Trophoblast cell (in vitro differentiated cells and primary cell): Measurements from ENCODE around the gene TSEN54.
"Not testable (repeated sequence)": the region's sequence is repeated elsewhere in the genome, so short reads cannot be mapped to it uniquely, and the experiment has no call there.

Source experiments
- DNase-seq, 2 donors: peaks; one replicate each; pipeline ENCODE4 v3.0.0-alpha.2; 2016
- H2AFZ ChIP-seq: 2 replicates; pipeline ENCODE4 v1.6.1; 2013; ENCODE audit warnings: low read length, moderate library complexity, mild to moderate bottlenecking; ENCODE audit not compliant: insufficient read depth, poor library complexity
- H2AK5ac ChIP-seq: 2 replicates; pipeline ENCODE4 v1.6.1; 2013; ENCODE audit warnings: mild to moderate bottlenecking, low read length
- H2BK120ac ChIP-seq: 2 replicates; pipeline ENCODE4 v1.6.1; 2013; ENCODE audit warnings: low read length, mild to moderate bottlenecking, moderate library complexity; ENCODE audit not compliant: insufficient read depth, poor library complexity
- H2BK12ac ChIP-seq: 2 replicates; pipeline ENCODE4 v1.6.1; 2013; ENCODE audit warnings: mild to moderate bottlenecking, low read length, moderate library complexity
- H2BK5ac ChIP-seq: 2 replicates; pipeline ENCODE4 v1.6.1; 2013; ENCODE audit warnings: low read length, low read depth, moderate library complexity, mild to moderate bottlenecking; ENCODE audit not compliant: poor library complexity
- H3K14ac ChIP-seq: 2 replicates; pipeline ENCODE4 v1.6.1; 2013; ENCODE audit warnings: mild to moderate bottlenecking, low read length
- H3K18ac ChIP-seq: 2 replicates; pipeline ENCODE4 v1.6.1; 2013; ENCODE audit warnings: mild to moderate bottlenecking, low read length
- H3K23ac ChIP-seq: 2 replicates; pipeline ENCODE4 v1.6.1; 2013; ENCODE audit warnings: low read length
- H3K27ac ChIP-seq: 2 replicates; pipeline ENCODE4 v1.5.1; 2013; ENCODE audit warnings: low read depth, mild to moderate bottlenecking, inconsistent platforms, low read length, moderate library complexity
- H3K27me3 ChIP-seq: 2 replicates; pipeline ENCODE4 v1.6.1; 2013; ENCODE audit warnings: inconsistent platforms, mild to moderate bottlenecking, low read length, moderate library complexity; ENCODE audit not compliant: insufficient read depth
- H3K36me3 ChIP-seq, 2 experiments: 1 replicate in 1 of 2; 2 replicates in 1 of 2; pipeline ENCODE4 v1.6.1; 2013; ENCODE audit warnings: low read length in 2 of 2, mild to moderate bottlenecking in 2 of 2, moderate library complexity in 1 of 2; ENCODE audit not compliant: insufficient read depth in 2 of 2, control insufficient read depth in 1 of 2
- H3K4ac ChIP-seq: 2 replicates; pipeline ENCODE4 v1.6.1; 2013; ENCODE audit warnings: low read depth, mild to moderate bottlenecking, low read length, moderate library complexity
- H3K4me1 ChIP-seq, 2 experiments: 1 replicate in 1 of 2; 2 replicates in 1 of 2; pipeline ENCODE4 v1.6.1; 2013; ENCODE audit warnings: low read length in 2 of 2, mild to moderate bottlenecking in 2 of 2, moderate library complexity in 1 of 2; ENCODE audit not compliant: insufficient read depth in 2 of 2, control insufficient read depth in 1 of 2
- H3K4me2 ChIP-seq: 2 replicates; pipeline ENCODE4 v1.6.1; 2013; ENCODE audit warnings: inconsistent platforms, mild to moderate bottlenecking, low read length, moderate library complexity
- H3K4me3 ChIP-seq: 2 replicates; pipeline ENCODE4 v1.5.1; 2013; ENCODE audit warnings: mild to moderate bottlenecking, low read depth, low read length, inconsistent platforms
- H3K79me1 ChIP-seq: one replicate; pipeline ENCODE4 v1.6.1; 2013; ENCODE audit warnings: low read length
- H3K79me2 ChIP-seq: 2 replicates; pipeline ENCODE4 v1.6.1; 2013; ENCODE audit warnings: low read length, mild to moderate bottlenecking; ENCODE audit not compliant: control insufficient read depth, insufficient read depth, poor library complexity
- H3K9ac ChIP-seq: 2 replicates; pipeline ENCODE4 v1.6.1; 2013; ENCODE audit warnings: mild to moderate bottlenecking, low read length
- H3K9me3 ChIP-seq: 2 replicates; pipeline ENCODE4 v1.6.1; 2013; ENCODE audit warnings: low read depth, mild to moderate bottlenecking, control low read depth, inconsistent platforms, low read length; ENCODE audit not compliant: insufficient read depth
- H4K12ac ChIP-seq: 2 replicates; pipeline ENCODE4 v1.6.1; 2013; ENCODE audit warnings: low read depth, mild to moderate bottlenecking, low read length, moderate library complexity
- H4K8ac ChIP-seq: 2 replicates; pipeline ENCODE4 v1.6.1; 2013; ENCODE audit warnings: low read depth, mild to moderate bottlenecking, low read length, moderate library complexity
- H4K91ac ChIP-seq: one replicate; pipeline ENCODE4 v1.6.1; 2013; ENCODE audit warnings: low read depth, mild to moderate bottlenecking, low read length, moderate library complexity
- WGBS: extraction: QIAGEN DNeasy Blood & Tissue Kit; methylation state at CpG from one replicate; pipeline ENCODE4 v1.1.7; 2013; ENCODE audit warnings: missing lambda C conversion rate; ENCODE audit not compliant: insufficient read length, insufficient coverage; ENCODE audit errors: extremely low coverage; 5-methylcytosine and 5-hydroxymethylcytosine counted together

TSEN54 gene

GRCh38 chr17:75475851-75476250 lies 40.5 kb upstream of the TSEN54 start:
- no peak overlapping the region for H3K14ac ChIP-seq
- DNase-seq = no peak
- no peaks in the 10 kb centered on the region for H3K79me2 ChIP-seq
- no peak overlapping the region for H2BK5ac ChIP-seq
- H3K23ac ChIP-seq = no peak overlapping the region
- no peak overlapping the region for H3K4me3 ChIP-seq
- H3K36me3 ChIP-seq = peaks cover 23 to 29% of the 10 kb centered on the region in 2 experiments
- no peak overlapping the region for H3K9ac ChIP-seq
- no peak overlapping the region for H3K27ac ChIP-seq
- peaks cover 3 to 5% of the 10 kb centered on the region in 2 experiments for H3K4me1 ChIP-seq
- H3K79me1 ChIP-seq = no peaks in the 10 kb centered on the region
- no peak overlapping the region for H4K12ac ChIP-seq
- no peaks in the 10 kb centered on the region for H3K27me3 ChIP-seq
- no peak overlapping the region for H3K18ac ChIP-seq
- no peak overlapping the region for H2BK12ac ChIP-seq
- H4K91ac ChIP-seq = no peak overlapping the region
- H3K9me3 ChIP-seq = no peaks in the 10 kb centered on the region
- no peak overlapping the region for H2AK5ac ChIP-seq
- H4K8ac ChIP-seq = no peak overlapping the region
- no peak overlapping the region for H2BK120ac ChIP-seq
- WGBS = no CpG with 5 or more reads among the region's 3 CpGs
- no peak overlapping the region for H3K4me2 ChIP-seq
- H2AFZ ChIP-seq = no peak overlapping the region
- no peak overlapping the region for H3K4ac ChIP-seq

- Histone ChIP-seq H3K9ac (no peak overlapping the region), H4K8ac (no peak overlapping the region), H4K12ac (no peak overlapping the region), H2AK5ac (no peak overlapping the region), H4K91ac (no peak overlapping the region), H3K23ac (no peak overlapping the region), H3K79me2 (no peaks in the 10 kb centered on the region), H3K36me3 (peaks cover 23 to 29% of the 10 kb centered on the region in 2 experiments), H2BK5ac (no peak overlapping the region), H2AFZ (no peak overlapping the region), H3K4me2 (no peak overlapping the region), H3K79me1 (no peaks in the 10 kb centered on the region), H2BK12ac (no peak overlapping the region), H3K4me3 (no peak overlapping the region), H3K18ac (no peak overlapping the region), H3K4ac (no peak overlapping the region), H3K14ac (no peak overlapping the region), H3K9me3 (no peaks in the 10 kb centered on the region), H2BK120ac (no peak overlapping the region), H3K27ac (no peak overlapping the region), H3K27me3 (no peaks in the 10 kb centered on the region), H3K4me1 (peaks cover 5 to 6% of the 10 kb centered on the region in 2 experiments)
- DNase-seq = no peak
- WGBS = no CpG with 5 or more reads among the region's 8 CpGs
Measured at GRCh38 chr17:75476271-75476671, 40.1 kb upstream of the TSEN54 start.

- Histone ChIP-seq H3K9me3 (no peaks in the 10 kb centered on the region), H3K4me3 (no peak overlapping the region), H3K79me1 (no peaks in the 10 kb centered on the region), H4K12ac (no peak overlapping the region), H3K9ac (no peak overlapping the region), H3K4me1 (peaks cover 5 to 11% of the 10 kb centered on the region in 2 experiments), H2BK120ac (no peak overlapping the region), H3K4me2 (no peak overlapping the region), H3K27ac (no peak overlapping the region), H3K27me3 (no peaks in the 10 kb centered on the region), H4K91ac (no peak overlapping the region), H3K79me2 (no peaks in the 10 kb centered on the region), H2BK5ac (no peak overlapping the region), H2BK12ac (no peak overlapping the region), H3K36me3 (peaks cover 22 to 29% of the 10 kb centered on the region in 2 experiments), H3K4ac (no peak overlapping the region), H3K14ac (no peak overlapping the region), H3K23ac (no peak overlapping the region), H2AFZ (no peak overlapping the region), H3K18ac (no peak overlapping the region), H2AK5ac (no peak overlapping the region), H4K8ac (no peak overlapping the region)
- WGBS = no CpG with 5 or more reads among the region's 11 CpGs
- no peak for DNase-seq
Measured at GRCh38 chr17:75476752-75477489, 39.4 kb upstream of the TSEN54 start.

- H2BK12ac ChIP-seq, H4K8ac ChIP-seq, H2BK5ac ChIP-seq, H3K79me1 ChIP-seq, H2AK5ac ChIP-seq, H3K14ac ChIP-seq, H4K91ac ChIP-seq, H3K79me2 ChIP-seq, H3K4me3 ChIP-seq, H3K23ac ChIP-seq, H2BK120ac ChIP-seq, H3K4ac ChIP-seq, H3K4me2 ChIP-seq, H3K27me3 ChIP-seq, H3K9ac ChIP-seq, H3K27ac ChIP-seq, H3K18ac ChIP-seq, H3K9me3 ChIP-seq, DNase-seq, H4K12ac ChIP-seq, H2AFZ ChIP-seq: not testable (repeated sequence)
- H3K36me3 ChIP-seq = peaks cover 18 to 23% of the 10 kb centered on the region in 2 experiments
- peaks cover 5 to 11% of the 10 kb centered on the region in 2 experiments for H3K4me1 ChIP-seq
- no CpG with 5 or more reads among the region's 11 CpGs for WGBS
Measured at GRCh38 chr17:75477490-75477862, 38.9 kb upstream of the TSEN54 start.
